ENCODE results near the gene CES4A.

DNA sequence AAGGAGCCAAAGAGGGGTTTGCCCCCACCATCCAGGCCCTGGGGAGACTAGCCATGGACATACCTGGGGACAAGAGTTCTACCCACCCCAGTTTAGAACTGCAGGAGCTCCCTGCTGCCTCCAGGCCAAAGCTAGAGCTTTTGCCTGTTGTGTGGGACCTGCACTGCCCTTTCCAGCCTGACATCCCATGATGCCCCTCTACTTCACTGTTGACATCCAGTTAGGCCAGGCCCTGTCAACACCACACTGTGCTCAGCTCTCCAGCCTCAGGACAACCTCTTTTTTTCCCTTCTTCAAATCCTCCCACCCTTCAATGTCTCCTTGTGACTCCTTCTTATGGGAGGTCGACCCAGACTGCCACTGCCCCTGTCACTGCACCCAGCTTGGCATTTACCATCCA lies 20.8 kb downstream of the CES4A start:
- TF ChIP-seq, protein P1, sequence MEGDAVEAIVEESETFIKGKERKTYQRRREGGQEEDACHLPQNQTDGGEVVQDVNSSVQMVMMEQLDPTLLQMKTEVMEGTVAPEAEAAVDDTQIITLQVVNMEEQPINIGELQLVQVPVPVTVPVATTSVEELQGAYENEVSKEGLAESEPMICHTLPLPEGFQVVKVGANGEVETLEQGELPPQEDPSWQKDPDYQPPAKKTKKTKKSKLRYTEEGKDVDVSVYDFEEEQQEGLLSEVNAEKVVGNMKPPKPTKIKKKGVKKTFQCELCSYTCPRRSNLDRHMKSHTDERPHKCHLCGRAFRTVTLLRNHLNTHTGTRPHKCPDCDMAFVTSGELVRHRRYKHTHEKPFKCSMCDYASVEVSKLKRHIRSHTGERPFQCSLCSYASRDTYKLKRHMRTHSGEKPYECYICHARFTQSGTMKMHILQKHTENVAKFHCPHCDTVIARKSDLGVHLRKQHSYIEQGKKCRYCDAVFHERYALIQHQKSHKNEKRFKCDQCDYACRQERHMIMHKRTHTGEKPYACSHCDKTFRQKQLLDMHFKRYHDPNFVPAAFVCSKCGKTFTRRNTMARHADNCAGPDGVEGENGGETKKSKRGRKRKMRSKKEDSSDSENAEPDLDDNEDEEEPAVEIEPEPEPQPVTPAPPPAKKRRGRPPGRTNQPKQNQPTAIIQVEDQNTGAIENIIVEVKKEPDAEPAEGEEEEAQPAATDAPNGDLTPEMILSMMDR (IDR thresholded peaks at IDR 0.05; ENCODE audit: poor library complexity), result no peak
- TF ChIP-seq EZH2 (IDR thresholded peaks at IDR 0.05; ENCODE audit: borderline replicate concordance), result no peak
